ENCODE measurements around the gene PRB3. TPM values are rescaled to one million over a fixed set of nuclear protein-coding genes. Genes with fewer than 3 reads are reported as not detected.

Gene PRB3
- total and polyA plus RNA-seq, 9 donors, result not detected

- WGBS (ENCODE audit: insufficient coverage), result 5% methylated on average over 3 of the region's 5 CpGs
- Histone ChIP-seq H3K9me3 (replicated peaks; ENCODE audit: control insufficient read depth, low read depth, low read length) (no peaks in the 10 kb centered on the region), H3K27me3 (ENCODE audit: control insufficient read depth, insufficient read depth, low read length) (no peaks in the 10 kb centered on the region), H3K36me3 (ENCODE audit: control insufficient read depth, insufficient read depth, low read length) (no peaks in the 10 kb centered on the region), H3K4me1 (ENCODE audit: control insufficient read depth, insufficient read depth, low read length) (no peaks in the 10 kb centered on the region), H3K4me3 (ENCODE audit: low read length) (no peak overlapping the region), H3K27ac (ENCODE audit: low read length) (no peak overlapping the region)
- DNase-seq, result no peak
Measured at GRCh38 chr12:11228296-11228879, 41.1 kb downstream of the PRB3 start.

- WGBS (ENCODE audit: insufficient coverage), result 72% methylated on average over 3 of the region's 4 CpGs
- no peak overlapping the region for H3K4me3 ChIP-seq (ENCODE audit: low read length)
- H3K9me3 ChIP-seq (replicated peaks; ENCODE audit: control insufficient read depth, low read depth, low read length), result no peaks in the 10 kb centered on the region
- no peaks in the 10 kb centered on the region for H3K27me3 ChIP-seq (ENCODE audit: control insufficient read depth, insufficient read depth, low read length)
- no peak overlapping the region for H3K27ac ChIP-seq (ENCODE audit: low read length)
- no peak for DNase-seq
- H3K4me1 ChIP-seq (ENCODE audit: control insufficient read depth, insufficient read depth, low read length), result no peaks in the 10 kb centered on the region
- H3K36me3 ChIP-seq (ENCODE audit: control insufficient read depth, insufficient read depth, low read length), result no peaks in the 10 kb centered on the region
Measured at GRCh38 chr12:11227373-11227772, 42.1 kb downstream of the PRB3 start.

Other genes with a start within 250 kb of the PRB3 start
- 3.6 TPM for gene TAS2R19, start 247.1 kb downstream of the PRB3 start, total RNA-seq
- 1 to 10 TPM in 6 of 8 donors, under 1 TPM in 2; 0.58 to 1.9 (median 1.2) TPM for gene TAS2R19, start 247.1 kb downstream of the PRB3 start, polyA plus RNA-seq (ENCODE audit: insufficient read depth in 1 of 8, insufficient read length in 8 of 8, low replicate concordance in 1 of 8)
- gene TAS2R31, start 238.3 kb downstream of the PRB3 start, total RNA-seq, result 5.5 TPM
- 1 to 10 TPM in 2 of 8 donors, under 1 TPM in 6; 0.53 to 1.8 (median 0.65) TPM for gene TAS2R31, start 238.3 kb downstream of the PRB3 start, polyA plus RNA-seq (ENCODE audit: insufficient read depth in 1 of 8, insufficient read length in 8 of 8, low replicate concordance in 1 of 8)
- gene TAS2R46, start 207.4 kb downstream of the PRB3 start, total RNA-seq, result 1.6 TPM
- gene TAS2R46, start 207.4 kb downstream of the PRB3 start, polyA plus RNA-seq (ENCODE audit: insufficient read depth in 1 of 8, insufficient read length in 8 of 8, low replicate concordance in 1 of 8), result under 1 TPM in 2 of 8 donors, not detected in 6; 0.14 to 0.27 TPM
- 2.2 TPM for gene TAS2R43, start 177.4 kb downstream of the PRB3 start, total RNA-seq
- under 1 TPM in 6 of 8 donors, not detected in 2; 0.16 to 0.64 (median 0.32) TPM for gene TAS2R43, start 177.4 kb downstream of the PRB3 start, polyA plus RNA-seq (ENCODE audit: insufficient read depth in 1 of 8, insufficient read length in 8 of 8, low replicate concordance in 1 of 8)
- gene TAS2R30, start 135.1 kb downstream of the PRB3 start, total RNA-seq, result 4.3 TPM
- gene TAS2R30, start 135.1 kb downstream of the PRB3 start, polyA plus RNA-seq (ENCODE audit: insufficient read depth in 1 of 8, insufficient read length in 8 of 8, low replicate concordance in 1 of 8), result under 1 TPM in 4 of 8 donors, not detected in 4; 0.10 to 0.29 (median 0.18) TPM
- gene SMIM10L1, start 98.5 kb downstream of the PRB3 start, total RNA-seq, result 8.3 TPM
- gene SMIM10L1, start 98.5 kb downstream of the PRB3 start, polyA plus RNA-seq (ENCODE audit: insufficient read depth in 1 of 8, insufficient read length in 8 of 8, low replicate concordance in 1 of 8), result 10 to 100 TPM; 11.0 to 14.3 (median 13.8) TPM
- gene TAS2R42, start 82.8 kb downstream of the PRB3 start, total RNA-seq, result not detected
- not detected for gene TAS2R42, start 82.8 kb downstream of the PRB3 start, polyA plus RNA-seq (ENCODE audit: insufficient read depth in 1 of 8, insufficient read length in 8 of 8, low replicate concordance in 1 of 8)
- gene PRB4, start 40.7 kb upstream of the PRB3 start, total RNA-seq, result not detected
- gene PRB4, start 40.7 kb upstream of the PRB3 start, polyA plus RNA-seq (ENCODE audit: insufficient read depth in 1 of 8, insufficient read length in 8 of 8, low replicate concordance in 1 of 8), result not detected
- gene PRB2, start 125.9 kb upstream of the PRB3 start, total RNA-seq, result not detected
- gene PRB2, start 125.9 kb upstream of the PRB3 start, polyA plus RNA-seq (ENCODE audit: insufficient read depth in 1 of 8, insufficient read length in 8 of 8, low replicate concordance in 1 of 8), result under 1 TPM in 1 of 8 donors, not detected in 7; 0.29 TPM

All from muscle of leg (tissue), 11 donors.